GM12891 (cell line): ENCODE data around the gene MPV17. TPM values are rescaled to one million over a fixed set of nuclear protein-coding genes. Genes with fewer than 3 reads are reported as not detected.

Experiments used
- DNase-seq: peaks from one replicate; pipeline ENCODE4 v3.0.0; 2011; ENCODE audit warnings: low spot score; ENCODE audit not compliant: insufficient read length
- FAIRE-seq: peaks from 2 replicates; lab custom pipeline; 2011; peaks lifted over from hg19 to GRCh38; lab: Jason Lieb, UNC
- PAX5 ChIP-seq: IDR thresholded peaks from 2 replicates; pipeline ENCODE4 v1.6.1; 2011; ENCODE audit warnings: low read length, moderate library complexity, mild to moderate bottlenecking; ENCODE audit not compliant: insufficient read depth, severe bottlenecking
- POLR2A ChIP-seq: IDR thresholded peaks from 2 replicates; pipeline ENCODE4 v1.6.1; 2011; ENCODE audit warnings: low read depth, low read length, control low read depth
- POLR2AphosphoS5 ChIP-seq: IDR thresholded peaks from 2 replicates; pipeline ENCODE4 v1.6.1; 2011; ENCODE audit warnings: low read depth, low read length, control low read depth
- POU2F2 ChIP-seq: IDR thresholded peaks from 2 replicates; pipeline ENCODE4 v1.6.1; 2011; ENCODE audit warnings: low read depth, mild to moderate bottlenecking, control low read depth, low read length, moderate library complexity
- SPI1 ChIP-seq: IDR thresholded peaks from 2 replicates; pipeline ENCODE4 v1.6.1; 2011; ENCODE audit warnings: low read depth, low read length, control low read depth
- TAF1 ChIP-seq: IDR thresholded peaks from 2 replicates; pipeline ENCODE4 v1.6.1; 2011; ENCODE audit warnings: low read depth, low read length, control low read depth
- polyA plus RNA-seq: library from polyadenylated mRNA; unstranded; fragments of >200 nt; gene quantifications from one replicate; pipeline ENCODE4 v1.2.1, GENCODE V29; 2012; ENCODE audit warnings: low read depth, missing spikeins, inconsistent platforms; ENCODE audit not compliant: missing spikeins

Gene MPV17, protein sequence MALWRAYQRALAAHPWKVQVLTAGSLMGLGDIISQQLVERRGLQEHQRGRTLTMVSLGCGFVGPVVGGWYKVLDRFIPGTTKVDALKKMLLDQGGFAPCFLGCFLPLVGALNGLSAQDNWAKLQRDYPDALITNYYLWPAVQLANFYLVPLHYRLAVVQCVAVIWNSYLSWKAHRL
- polyA plus RNA-seq = 90.6 TPM

DNA sequence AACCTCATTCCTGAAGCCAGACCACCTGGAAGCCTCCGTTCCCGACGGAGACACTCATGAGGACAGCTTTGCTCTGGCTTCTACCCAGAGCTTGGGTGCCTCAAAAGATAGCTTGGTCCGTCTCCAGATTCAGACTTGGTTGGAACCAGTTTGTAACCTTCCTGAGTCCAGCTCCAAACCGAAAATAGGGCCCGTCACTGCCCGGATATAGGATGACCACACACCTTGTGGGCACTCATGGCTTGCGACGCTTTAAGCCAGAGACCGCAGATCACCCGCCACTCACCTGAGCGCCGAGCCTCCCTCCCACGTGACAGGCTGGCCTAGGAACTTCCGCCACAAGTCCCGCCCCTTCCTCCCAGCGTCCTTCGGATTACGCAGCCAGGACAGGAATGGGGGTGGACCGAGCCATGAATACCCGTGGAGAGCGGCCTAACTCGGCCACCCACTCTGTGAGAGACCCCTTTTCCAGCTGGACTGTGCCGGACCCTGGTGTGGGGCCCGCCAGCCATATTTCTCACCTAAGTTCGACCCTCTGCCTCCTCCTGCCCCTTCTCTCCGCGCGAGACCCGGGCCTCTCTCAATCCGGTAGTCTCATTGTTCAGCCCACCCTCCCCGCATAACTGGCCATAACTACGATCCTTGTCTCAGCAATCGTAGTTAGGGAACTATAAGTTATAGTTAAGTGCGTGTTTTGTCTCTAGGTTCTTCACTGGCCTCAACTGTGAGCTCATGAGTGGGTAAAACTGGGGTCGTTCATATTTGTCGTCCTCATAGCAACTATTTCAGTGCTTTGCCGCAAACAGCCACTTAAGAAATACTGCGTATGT, at the start of gene MPV17:
TSS of gene MPV17 (minus strand) at position 332 of the 830 bp plus-strand sequence. CDS start 580 bp downstream, outside the sequence.
- DNase-seq = peak; percentile 91
- FAIRE-seq = peak; percentile 94
- no peak for TF ChIP-seq PAX5
- TF ChIP-seq POLR2AphosphoS5 = peak; percentile 98
- TF ChIP-seq SPI1 = peak; percentile 46; the same call in 1 of the 2 replicates
- TF ChIP-seq POU2F2 = peak; percentile 77
- peak; percentile 82 for TF ChIP-seq TAF1
- peak; percentile 95 for TF ChIP-seq POLR2A

GRCh38 chr2:27370816-27371620, 48.1 kb upstream of the MPV17 start:
- FAIRE-seq (peak; percentile 47), DNase-seq (peak; percentile 26)
- TF ChIP-seq PAX5 (no peak), POLR2AphosphoS5 (peak; percentile 62), POU2F2 (peak; percentile 38; the same call in 1 of the 2 replicates), SPI1 (no peak), TAF1 (peak; percentile 16; the same call in 1 of the 2 replicates), POLR2A (peak; percentile 69)

- TF ChIP-seq TAF1 (peak; percentile 96), POLR2AphosphoS5 (peak; percentile 91), PAX5 (peak; percentile 85), POU2F2 (peak; percentile 52), POLR2A (peak; percentile 94), SPI1 (no peak)
- DNase-seq (peak; percentile 94), FAIRE-seq (peak; percentile 99)
Measured at GRCh38 chr2:27370026-27370815, 47.3 kb upstream of the MPV17 start, which contains the start of the genes EIF2B4 and SNX17. Gene EIF2B4, minus strand, starts transcription at chr2:27370338. Its CDS starts 24 bp downstream, at chr2:27370314. Gene SNX17, plus strand, starts transcription at chr2:27370616. Its CDS starts 128 bp downstream, at chr2:27370744.

GRCh38 chr2:27369471-27370025, 46.7 kb upstream of the MPV17 start:
- TF ChIP-seq POLR2A = no peak
- no peak for TF ChIP-seq TAF1
- TF ChIP-seq POLR2AphosphoS5 = no peak
- no peak for TF ChIP-seq PAX5
- TF ChIP-seq POU2F2 = no peak
- no peak for TF ChIP-seq SPI1
- peak; percentile 20 for FAIRE-seq
- no peak for DNase-seq

GRCh38 chr2:27363933-27364332, 41.0 kb upstream of the MPV17 start:
- no peak for TF ChIP-seq PAX5
- TF ChIP-seq POLR2A = no peak
- no peak for TF ChIP-seq TAF1
- FAIRE-seq = no peak
- no peak for DNase-seq

- FAIRE-seq = no peak
- no peak for TF ChIP-seq PAX5
- no peak for TF ChIP-seq POU2F2
- TF ChIP-seq SPI1 = no peak
- TF ChIP-seq TAF1 = no peak
- TF ChIP-seq POLR2AphosphoS5 = no peak
- no peak for TF ChIP-seq POLR2A
- DNase-seq = no peak
Measured at GRCh38 chr2:27362678-27363420, 40.0 kb upstream of the MPV17 start.

DNA sequence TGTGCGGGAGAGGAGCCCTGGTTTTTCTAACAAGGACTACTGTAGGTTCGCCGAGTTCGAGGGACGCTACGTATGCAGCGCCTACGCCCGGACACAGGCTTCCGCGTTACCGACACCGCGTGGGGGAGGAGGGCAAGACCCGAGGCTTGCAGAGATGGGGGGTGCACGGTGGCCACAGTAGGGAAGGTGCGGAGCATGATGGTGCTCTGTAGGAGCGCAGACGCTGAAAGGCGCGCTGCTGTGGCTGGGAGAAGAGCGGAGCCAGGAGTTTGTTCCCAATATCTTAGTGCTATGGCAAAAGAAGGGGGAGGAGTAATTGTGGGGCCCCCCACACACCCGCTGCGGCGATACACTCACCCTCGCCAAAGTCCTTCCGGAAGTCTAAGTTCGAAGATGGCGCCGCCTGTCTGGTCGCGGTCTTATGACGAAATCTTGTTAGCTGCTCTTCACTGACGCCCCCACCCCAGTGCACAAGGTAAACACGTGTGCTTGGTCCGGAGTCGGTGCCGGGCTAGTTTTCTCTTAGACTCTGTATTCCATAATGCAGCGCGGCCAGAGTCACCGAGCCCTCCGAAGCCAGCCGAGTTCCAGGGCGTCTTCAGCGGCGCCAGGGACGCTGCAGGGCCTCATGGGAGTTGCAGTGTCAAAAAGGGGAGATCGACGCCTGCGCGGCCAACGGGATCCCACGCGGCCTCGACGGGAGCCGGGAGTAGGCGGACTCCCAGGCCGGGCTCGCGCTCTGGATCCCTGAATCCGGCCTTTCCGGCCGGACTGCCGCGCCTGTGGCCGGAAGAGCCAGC, 33.7 kb upstream of the MPV17 start, which contains the start of gene GTF3C2:
TSS of gene GTF3C2 (minus strand) at position 383 of the 800 bp plus-strand sequence. CDS start 13,210 bp downstream, outside the sequence.
- DNase-seq (peak; percentile 70), FAIRE-seq (peak; percentile 85)
- peak; percentile 56 for TF ChIP-seq TAF1
- TF ChIP-seq SPI1 = no peak
- TF ChIP-seq PAX5 = no peak
- peak; percentile 71 for TF ChIP-seq POU2F2
- TF ChIP-seq POLR2AphosphoS5 = peak; percentile 87; the same call in 1 of the 2 replicates
- TF ChIP-seq POLR2A = peak; percentile 91
